Right cardiac atrium (tissue), 5 donors: Measurements from ENCODE around the gene SPRED1. TPM values are rescaled to one million over a fixed set of nuclear protein-coding genes. Genes with fewer than 3 reads are reported as not detected.

ENCODE experiments used
- ATAC-seq, 2 donors: fragments of 200-7000 bp; cut with Tn5 transposase; one replicate each; pipeline versions ENCODE4 v1.8.0 to v1.9.1; 2020; ENCODE audit warnings: moderate library complexity in 2 of 2, mild to moderate bottlenecking in 1 of 2
- DNase-seq, 3 donors: peaks; one replicate each; pipeline ENCODE4 v3.0.0-alpha.2; 2020
- H3K27ac ChIP-seq: one replicate; pipeline ENCODE4 v1.5.1; 2013; ENCODE audit warnings: mild to moderate bottlenecking, low read length, control low read depth, moderate library complexity
- H3K27me3 ChIP-seq: one replicate; pipeline ENCODE4 v1.6.1; 2013; ENCODE audit not compliant: control insufficient read depth, insufficient read depth
- H3K4me1 ChIP-seq: one replicate; pipeline ENCODE4 v1.6.1; 2013; ENCODE audit warnings: low read length; ENCODE audit not compliant: control insufficient read depth, insufficient read depth
- H3K4me3 ChIP-seq: one replicate; pipeline ENCODE4 v1.5.1; 2013; ENCODE audit warnings: low read length, control low read depth
- H3K9me3 ChIP-seq: one replicate; pipeline ENCODE4 v1.6.1; 2013; ENCODE audit warnings: low read length; ENCODE audit not compliant: control insufficient read depth
- WGBS: extraction: QIAGEN DNeasy Blood & Tissue Kit; methylation state at CpG from one replicate; pipeline ENCODE4 v1.1.7; 2013; 5-methylcytosine and 5-hydroxymethylcytosine counted together
- intact Hi-C, 4 donors: fragments of 100-400 bp; cut with DNase I; formaldehyde crosslinking; loops; one replicate each; pipeline versions ENCODE4 v1.11.0 to v1.14.0; 2022 to 2023
- polyA plus RNA-seq: library from polyadenylated mRNA; stranded (reverse); fragments of 200-250 nt; gene quantifications from one replicate; pipeline ENCODE4 v1.2.3, GENCODE V29; 2013
- total RNA-seq, 4 donors: library from RNA; stranded (reverse); fragmentation: NEBNext Ultra II Directional; extraction: Animal tissue kit (Norgen Biotek cat#: 25700); gene quantifications; one replicate each; pipeline ENCODE4 v1.2.1, GENCODE V29; 2021
- donor health status: healthy with polysubstance abuse.
- donor health status: DM: no; HTN: yes; CAD: no.
- donor health status: DM: no; HTN: no; CAD: no.
- donor health status: DM: no; HTN: yes; CAD: no; lungs with severe emphysema.
- donor health status: DM: yes; HTN: yes; CAD: no.

SPRED1 gene
- total and polyA plus RNA-seq, 5 donors, result 4.1 to 14.5 (median 11.0) TPM

DNA sequence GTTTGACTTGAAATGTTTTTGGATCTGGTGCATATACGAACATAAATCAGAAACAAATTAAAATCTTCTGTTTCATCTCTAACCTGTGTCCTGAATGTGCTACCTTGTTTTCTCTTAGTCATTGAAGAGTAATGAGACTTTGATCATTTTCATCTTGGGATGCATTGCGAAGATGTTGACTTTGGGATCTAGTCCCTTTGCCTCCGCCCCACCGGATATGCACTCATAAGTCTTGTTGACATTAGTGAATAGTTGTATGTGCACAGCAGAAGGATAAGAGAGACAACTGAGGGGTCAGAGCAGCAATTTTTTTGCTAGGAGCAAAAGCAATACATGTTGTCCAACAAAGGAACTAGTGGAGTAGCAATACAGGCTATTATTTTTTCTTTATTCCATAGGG, 35.9 kb upstream of the SPRED1 start:
- Histone ChIP-seq H3K9me3 (no peaks in the 10 kb centered on the region), H3K4me1 (peaks cover 3% of the 10 kb centered on the region), H3K4me3 (no peak overlapping the region), H3K27ac (no peak overlapping the region), H3K27me3 (no peaks in the 10 kb centered on the region)
- 83% methylated on average over 4 of the region's 4 CpGs for WGBS
- ATAC-seq (no peak), DNase-seq (no peak)
- intact Hi-C loops, result no loop called here

DNA sequence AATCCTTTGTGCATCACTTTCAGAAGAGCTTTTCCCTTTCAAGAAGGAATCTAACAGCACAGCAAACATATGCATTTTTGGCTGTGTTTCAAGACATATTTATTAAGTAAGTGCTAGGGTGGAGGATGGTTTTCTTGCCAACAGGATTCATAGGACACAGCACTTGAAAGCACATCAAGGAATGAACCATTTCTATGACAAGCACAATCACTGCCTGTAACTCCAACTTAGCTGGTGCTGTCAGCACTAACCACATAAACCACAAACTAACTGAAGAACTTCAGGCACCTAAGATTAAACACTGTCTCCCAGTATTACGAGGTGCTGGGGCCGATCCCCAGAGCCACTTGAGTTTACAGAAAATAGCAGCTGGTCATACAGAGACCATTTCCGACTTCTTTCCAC, 35.4 kb upstream of the SPRED1 start:
- Histone ChIP-seq H3K27ac (no peak overlapping the region), H3K9me3 (no peaks in the 10 kb centered on the region), H3K4me3 (no peak overlapping the region), H3K4me1 (peaks cover 5% of the 10 kb centered on the region), H3K27me3 (no peaks in the 10 kb centered on the region)
- ATAC-seq (no peak), DNase-seq (no peak)
- intact Hi-C loops, result no loop called here
- 43% methylated on average over 3 of the region's 3 CpGs for WGBS

- Histone ChIP-seq H3K4me1 (peaks cover 5% of the 10 kb centered on the region), H3K27ac (no peak overlapping the region), H3K4me3 (no peak overlapping the region), H3K9me3 (no peaks in the 10 kb centered on the region), H3K27me3 (no peaks in the 10 kb centered on the region)
- DNase-seq (no peak), ATAC-seq (peak in 1 of 2 donors; percentile 73)
- intact Hi-C loops, result no loop called here
- WGBS, result 60% methylated on average over 3 of the region's 3 CpGs
These were observed 34.6 kb upstream of the SPRED1 start for GRCh38 chr15:38217788-38218609.

GRCh38 chr15:38220606-38221273, 31.9 kb upstream of the SPRED1 start:
- 61% methylated on average over 3 of the region's 3 CpGs for WGBS

GRCh38 chr15:38224486-38224885, 28.1 kb upstream of the SPRED1 start:
- WGBS, result 61% methylated on average over 2 of the region's 2 CpGs
- intact Hi-C loops, result no loop called here
- DNase-seq, result no peak
- Histone ChIP-seq H3K4me3 (no peak overlapping the region), H3K4me1 (peaks cover 6% of the 10 kb centered on the region), H3K27ac (no peak overlapping the region), H3K9me3 (no peaks in the 10 kb centered on the region), H3K27me3 (no peaks in the 10 kb centered on the region)
- ATAC-seq, result no peak

More at GRCh38 chr15:38220606-38221273, 31.9 kb upstream of the SPRED1 start:
- Histone ChIP-seq H3K4me3 (no peak overlapping the region), H3K4me1 (peaks cover 9% of the 10 kb centered on the region), H3K27me3 (no peaks in the 10 kb centered on the region), H3K9me3 (no peaks in the 10 kb centered on the region), H3K27ac (no peak overlapping the region)
- DNase-seq (no peak), ATAC-seq (no peak)
- intact Hi-C loops, result no loop called here

GRCh38 chr15:38225381-38225780, 27.3 kb upstream of the SPRED1 start:
- H3K4me1 ChIP-seq, result peaks cover 6% of the 10 kb centered on the region
- 100% methylated on average over 1 of the region's 1 CpG for WGBS
- H3K9me3 ChIP-seq, result no peaks in the 10 kb centered on the region
- no peaks in the 10 kb centered on the region for H3K27me3 ChIP-seq
- no peak overlapping the region for H3K4me3 ChIP-seq
- intact Hi-C loops, result no loop called here
- DNase-seq, result no peak
- H3K27ac ChIP-seq, result no peak overlapping the region
- no peak for ATAC-seq

- peaks cover 6% of the 10 kb centered on the region for H3K4me1 ChIP-seq
- peak; percentile 81 to 89 for ATAC-seq
- 56% methylated on average over 4 of the region's 4 CpGs for WGBS
These were observed 25.9 kb upstream of the SPRED1 start for GRCh38 chr15:38226608-38227266.

GRCh38 chr15:38227941-38228340, 24.7 kb upstream of the SPRED1 start:
- no peak for DNase-seq
- H3K9me3 ChIP-seq, result no peaks in the 10 kb centered on the region
- H3K27ac ChIP-seq, result no peak overlapping the region
- H3K27me3 ChIP-seq, result no peaks in the 10 kb centered on the region
- H3K4me3 ChIP-seq, result no peak overlapping the region
- intact Hi-C loops, result no loop called here
- peaks cover 3% of the 10 kb centered on the region for H3K4me1 ChIP-seq
- no peak for ATAC-seq

More at GRCh38 chr15:38226608-38227266, 25.9 kb upstream of the SPRED1 start:
- Histone ChIP-seq H3K4me3 (no peak overlapping the region), H3K27me3 (no peaks in the 10 kb centered on the region), H3K9me3 (no peaks in the 10 kb centered on the region), H3K27ac (no peak overlapping the region)
- DNase-seq, result peak in 2 of 3 donors; percentile 35 to 53
- intact Hi-C loops, result no loop called here

DNA sequence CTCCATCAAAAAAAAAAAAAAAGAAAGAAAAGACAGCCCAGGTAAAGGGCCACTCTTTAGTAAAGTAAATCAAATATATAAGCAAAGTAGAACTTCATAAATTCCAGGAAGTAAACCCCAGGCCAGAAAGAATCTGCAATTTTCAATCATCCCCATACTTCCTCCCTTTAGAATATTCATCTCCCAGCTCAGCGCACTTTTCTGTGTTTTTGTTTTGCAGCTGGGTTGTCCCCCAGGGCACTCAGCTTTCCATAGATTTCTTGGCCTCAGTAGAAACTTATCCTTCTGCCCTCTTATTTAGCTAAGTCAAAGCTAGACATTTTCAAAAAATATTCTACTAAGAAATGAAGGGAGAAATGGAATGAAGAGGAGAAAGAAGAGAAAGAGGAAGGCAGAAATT, 24.0 kb upstream of the SPRED1 start:
- intact Hi-C loops, result no loop called here
- WGBS, result 62% methylated on average over 1 of the region's 1 CpG

DNA sequence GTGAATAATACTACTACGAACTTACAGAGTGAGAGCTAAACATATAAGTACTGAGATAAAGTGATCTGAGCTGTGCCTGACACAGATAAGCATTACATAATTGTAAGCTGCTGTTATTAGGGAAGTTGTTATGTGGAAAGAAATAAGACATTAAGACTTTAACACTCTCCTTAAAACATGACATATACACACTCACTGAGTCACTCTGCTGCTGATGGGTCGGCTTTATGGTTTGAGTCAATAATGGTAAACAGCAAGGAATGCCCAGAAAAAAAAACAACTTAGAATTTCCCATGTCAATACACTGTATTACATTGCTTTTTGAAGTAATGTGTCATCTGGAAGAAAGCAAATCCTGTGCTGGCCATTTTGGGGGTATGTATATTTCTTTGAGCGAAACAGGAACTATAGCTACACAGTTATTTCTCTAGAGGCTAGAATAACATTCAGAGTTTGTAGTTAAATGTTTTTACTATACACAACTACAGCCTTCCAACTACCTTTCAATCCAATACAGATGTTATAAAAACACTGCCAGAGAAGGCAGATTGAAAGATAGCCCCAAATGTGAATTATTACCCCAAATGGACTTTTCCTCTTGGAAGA, 22.8 kb upstream of the SPRED1 start:
- H3K9me3 ChIP-seq, result no peaks in the 10 kb centered on the region
- intact Hi-C loops, result no loop called here
- H3K4me1 ChIP-seq, result no peaks in the 10 kb centered on the region
- no peaks in the 10 kb centered on the region for H3K27me3 ChIP-seq
- 92% methylated on average over 3 of the region's 3 CpGs for WGBS
- no peak for ATAC-seq
- DNase-seq, result no peak
- H3K4me3 ChIP-seq, result no peak overlapping the region
- H3K27ac ChIP-seq, result no peak overlapping the region

More for the DNA sequence above, 24.0 kb upstream of the SPRED1 start:
- ATAC-seq, result no peak
- Histone ChIP-seq H3K4me1 (no peaks in the 10 kb centered on the region), H3K27ac (no peak overlapping the region), H3K9me3 (no peaks in the 10 kb centered on the region), H3K27me3 (no peaks in the 10 kb centered on the region), H3K4me3 (no peak overlapping the region)
- DNase-seq, result no peak

DNA sequence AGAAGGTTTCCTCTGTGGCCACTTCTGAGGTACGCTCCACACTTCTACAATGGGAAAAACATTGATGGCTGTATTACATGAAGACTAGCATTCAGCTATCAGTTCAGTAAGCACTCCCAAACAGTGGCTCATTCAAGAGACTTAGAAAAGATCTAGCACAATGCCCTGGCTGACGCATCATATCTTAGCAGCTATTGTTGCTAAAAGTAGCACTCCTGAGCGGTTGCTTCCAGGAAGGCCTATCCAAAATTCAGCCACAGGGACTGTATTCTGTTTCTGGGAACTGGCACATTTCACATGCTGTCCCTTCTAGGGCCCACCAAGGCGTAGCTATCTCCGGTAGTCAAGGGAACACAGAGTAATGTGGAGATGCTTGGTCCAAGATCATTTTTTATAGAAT, 21.2 kb upstream of the SPRED1 start:
- no peak overlapping the region for H3K27ac ChIP-seq
- intact Hi-C loops, result no loop called here
- H3K9me3 ChIP-seq, result no peaks in the 10 kb centered on the region
- peak in 1 of 2 donors; percentile 35 for ATAC-seq
- H3K4me3 ChIP-seq, result no peak overlapping the region
- 80% methylated on average over 5 of the region's 5 CpGs for WGBS
- no peaks in the 10 kb centered on the region for H3K4me1 ChIP-seq
- no peak for DNase-seq
- H3K27me3 ChIP-seq, result no peaks in the 10 kb centered on the region
